ENCODE data around the gene RPE65.
"Not testable (repeated sequence)": the region's sequence is repeated elsewhere in the genome, so short reads cannot be mapped to it uniquely, and the experiment has no call there.

The RPE65 gene

DNA sequence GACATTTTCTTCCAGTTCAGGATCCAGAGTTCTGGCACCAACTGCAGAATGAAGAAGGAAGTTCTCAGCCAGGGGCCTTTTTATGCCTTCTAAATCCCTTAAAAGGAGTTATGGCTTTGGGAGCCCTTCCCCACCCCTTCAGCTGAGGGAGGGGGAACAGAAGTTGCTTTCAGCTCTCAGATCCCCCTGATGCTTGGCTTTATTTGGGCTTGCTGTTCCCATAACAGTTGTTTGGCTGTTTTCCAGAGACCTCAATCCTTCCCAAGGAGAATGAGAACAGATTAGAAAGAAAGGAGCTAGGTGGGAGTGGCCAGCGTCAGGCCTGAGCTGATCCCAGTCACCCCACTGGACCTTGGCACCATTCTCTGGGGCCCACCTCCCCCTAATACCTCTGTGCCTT lies at the start of gene RPE65:
TSS of gene RPE65 (minus strand) at position 54 of the 400 bp plus-strand sequence. CDS start at position 5, 49 bp downstream.
- DNase-seq: no peak

DNA sequence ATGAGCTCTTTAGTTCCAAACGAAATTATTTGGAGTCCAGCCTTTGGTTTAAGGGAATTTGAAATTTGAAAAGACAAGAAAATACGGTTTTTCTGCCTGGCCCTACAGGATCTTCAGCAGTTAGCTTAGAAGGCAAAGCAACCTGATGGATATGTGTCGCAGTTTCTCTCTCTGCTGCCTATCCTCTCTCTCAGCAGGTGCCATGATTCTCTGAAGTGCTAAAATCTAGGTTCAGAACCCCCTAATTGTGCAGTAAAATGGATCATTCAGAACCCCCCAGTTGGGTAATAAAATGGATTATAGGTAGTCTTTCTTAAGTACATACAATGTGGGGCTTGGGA lies 47.6 kb upstream of the RPE65 start:
- no peak for DNase-seq

DNA sequence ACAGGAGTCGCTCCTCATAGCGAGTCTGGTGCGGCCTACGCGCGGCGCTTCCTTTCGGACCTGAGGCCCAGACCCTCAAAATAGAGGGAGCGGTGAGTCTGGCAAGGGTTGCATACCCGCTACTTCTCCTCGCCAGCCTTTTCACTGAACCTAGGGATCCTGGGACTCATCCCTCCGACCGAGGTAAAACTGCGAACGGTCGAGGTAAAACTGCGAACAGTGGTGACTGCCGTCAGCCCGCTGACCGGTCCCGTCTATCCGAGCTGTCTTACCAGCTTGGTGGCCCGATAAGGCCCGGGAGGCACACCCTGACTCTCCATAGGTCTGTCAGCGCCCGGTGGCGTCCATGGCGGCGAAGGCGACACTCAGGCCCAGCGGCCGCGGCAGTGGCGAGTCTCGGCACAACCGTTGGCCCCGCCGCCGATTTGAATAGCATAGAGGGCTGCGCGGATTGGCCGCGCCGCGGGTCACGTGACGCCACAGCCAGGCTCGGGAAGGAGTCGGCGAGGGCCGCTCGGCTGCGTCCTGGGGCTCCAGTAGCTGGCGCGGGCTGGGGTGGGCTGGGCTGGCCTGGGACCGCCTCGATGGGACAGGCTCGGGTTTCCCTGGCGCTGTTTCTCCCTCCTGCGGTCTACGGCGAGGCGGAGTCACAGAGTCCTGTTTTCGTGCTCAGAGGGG lies 47.1 kb upstream of the RPE65 start, which contains the start of gene DEPDC1:
TSS of gene DEPDC1 (minus strand) at position 403 of the 678 bp plus-strand sequence. CDS start at position 320, 83 bp downstream.
- DNase-seq: peak; percentile 99

DNA sequence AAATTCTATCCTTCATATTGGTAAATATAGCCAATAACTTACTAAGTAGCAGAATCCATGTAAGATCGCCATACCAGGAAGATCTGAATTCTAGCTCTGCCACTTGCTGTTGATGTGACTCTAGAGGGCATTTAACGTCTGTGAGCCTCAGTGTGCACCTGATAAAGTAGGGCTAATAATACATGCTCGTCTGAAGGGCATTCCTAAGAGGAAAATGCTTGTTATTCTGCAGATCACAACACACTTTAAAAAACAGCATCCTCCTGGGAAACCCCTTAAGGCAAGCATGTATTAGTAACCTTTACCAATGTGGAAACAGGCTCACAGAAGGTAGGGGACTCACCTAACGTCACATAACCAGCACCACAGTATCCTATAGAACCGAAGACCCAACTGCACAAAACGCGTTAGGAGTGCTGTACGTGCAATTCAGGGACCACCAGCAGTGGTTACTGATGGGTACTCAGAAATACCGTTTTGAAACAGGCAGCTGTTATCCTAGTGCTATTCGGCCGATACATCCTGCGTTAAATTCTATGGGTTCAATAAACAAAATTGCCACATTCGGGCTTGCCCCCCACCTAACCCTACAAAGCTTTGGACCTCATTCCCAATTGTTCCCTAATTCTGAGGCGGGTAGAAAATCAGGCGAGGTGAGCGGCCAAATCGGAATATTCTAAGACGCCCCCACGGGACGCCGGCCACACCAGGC lies 46.4 kb upstream of the RPE65 start:
- no peak for DNase-seq

DNA sequence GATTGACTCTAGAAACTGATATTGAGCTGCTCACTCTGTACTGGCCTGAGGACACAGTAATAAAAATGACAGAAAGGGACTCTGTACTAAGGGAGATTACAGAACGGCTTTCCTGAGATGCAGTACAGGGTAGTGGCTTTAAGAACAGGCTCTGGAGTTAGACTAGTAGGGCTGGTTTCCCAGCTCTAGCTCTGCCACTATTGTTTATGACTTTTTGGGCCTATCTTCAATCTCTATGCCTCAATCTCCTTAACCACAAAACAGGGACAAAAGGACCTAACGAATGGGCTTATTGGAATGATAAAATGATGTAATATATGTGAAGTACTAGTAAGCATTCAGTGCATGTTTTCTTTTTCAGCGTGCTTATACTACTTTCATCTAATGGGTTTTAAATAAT lies 45.8 kb upstream of the RPE65 start:
- DNase-seq: no peak

DNA sequence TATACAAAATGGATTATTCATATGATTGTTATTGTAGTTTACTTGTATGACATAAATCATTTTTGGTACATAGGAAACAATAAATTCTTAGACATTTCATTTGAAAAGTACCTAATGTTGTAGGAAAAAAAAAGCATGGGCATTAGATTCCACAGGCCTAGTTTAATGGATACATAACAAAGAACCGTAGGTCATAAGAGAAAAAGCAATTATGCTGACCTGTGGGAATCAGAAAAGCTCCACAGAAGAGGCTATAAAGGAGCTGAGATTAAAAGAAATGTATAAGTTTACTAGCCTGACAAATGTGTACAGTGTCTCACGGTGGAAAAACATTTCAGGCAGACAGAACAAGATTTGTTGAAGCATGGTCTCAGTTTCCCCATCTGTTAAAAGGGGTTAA lies 43.4 kb upstream of the RPE65 start:
- no peak for DNase-seq

DNA sequence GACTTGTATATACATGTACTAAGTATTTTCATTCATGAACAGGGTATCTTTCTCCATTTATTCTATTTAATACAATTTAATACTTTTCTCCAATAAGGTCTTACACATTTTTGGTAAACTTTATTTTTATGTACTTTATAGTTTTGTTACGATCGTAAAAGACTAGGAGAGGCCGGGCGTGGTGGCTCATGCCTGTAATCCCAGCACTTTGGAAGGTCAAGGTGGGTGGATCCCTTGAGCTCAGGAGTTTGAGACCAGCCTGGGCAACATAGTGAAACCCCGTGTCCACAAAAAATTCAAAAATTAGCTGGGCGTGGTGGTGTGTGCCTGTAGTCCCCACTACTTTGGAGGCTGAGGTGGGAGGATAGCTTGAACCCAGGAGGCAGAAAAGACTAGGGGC lies 42.5 kb upstream of the RPE65 start:
- not testable (repeated sequence) for DNase-seq

DNA sequence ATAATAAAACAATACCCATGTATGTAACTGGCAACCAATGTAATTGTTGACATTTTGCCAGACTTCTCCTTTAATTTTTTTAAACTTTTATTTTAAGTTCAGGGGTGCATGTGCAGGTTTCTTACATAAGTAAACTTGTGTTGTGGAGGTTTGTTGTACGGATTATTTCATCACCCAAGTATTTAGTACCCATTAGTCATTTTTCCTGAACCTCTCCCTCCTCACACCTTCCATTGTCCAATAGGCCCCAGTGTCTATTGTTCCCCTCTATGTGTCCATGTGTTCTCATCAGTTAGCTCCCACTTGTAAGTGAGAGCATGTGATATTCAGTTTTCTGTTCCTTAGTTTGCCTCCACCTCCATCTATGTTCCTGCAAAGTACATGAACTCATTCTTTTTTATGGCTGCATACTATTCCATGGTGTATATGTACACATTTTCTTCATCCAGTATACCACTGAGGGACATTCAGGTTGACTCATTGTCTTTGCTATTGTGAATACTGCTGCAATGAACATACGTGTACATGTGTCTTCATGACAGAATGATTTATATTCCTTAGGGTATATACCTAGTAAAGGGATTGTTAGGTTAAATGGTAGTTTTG lies 40.4 kb upstream of the RPE65 start:
- DNase-seq: no peak

DNA sequence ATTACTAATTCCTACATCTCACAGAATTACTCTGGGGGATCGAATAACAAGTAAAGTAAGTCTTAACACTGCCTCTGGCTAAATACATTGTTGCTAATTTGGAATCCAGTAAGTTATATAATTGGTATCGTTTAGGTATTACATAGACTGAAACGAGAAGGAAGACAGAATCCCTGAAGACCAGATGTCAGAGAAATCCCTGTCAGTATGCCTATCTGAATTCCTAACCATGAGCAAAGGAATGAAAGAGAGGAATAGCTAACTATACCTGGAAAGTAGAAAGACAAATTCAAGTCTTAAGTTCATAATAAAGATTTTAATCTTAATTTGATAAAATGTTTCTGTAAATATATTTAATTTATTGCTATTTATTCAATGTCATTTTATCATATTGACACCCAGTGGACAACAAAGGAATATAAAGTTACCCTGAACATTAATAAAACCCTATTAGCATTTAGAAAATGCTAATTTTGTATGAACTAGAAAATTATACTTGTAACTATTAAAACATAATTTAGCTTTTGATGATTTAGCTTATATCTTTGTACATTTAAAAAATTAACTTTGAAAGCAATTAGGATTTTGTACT lies 35.8 kb upstream of the RPE65 start:
- no peak for DNase-seq

DNA sequence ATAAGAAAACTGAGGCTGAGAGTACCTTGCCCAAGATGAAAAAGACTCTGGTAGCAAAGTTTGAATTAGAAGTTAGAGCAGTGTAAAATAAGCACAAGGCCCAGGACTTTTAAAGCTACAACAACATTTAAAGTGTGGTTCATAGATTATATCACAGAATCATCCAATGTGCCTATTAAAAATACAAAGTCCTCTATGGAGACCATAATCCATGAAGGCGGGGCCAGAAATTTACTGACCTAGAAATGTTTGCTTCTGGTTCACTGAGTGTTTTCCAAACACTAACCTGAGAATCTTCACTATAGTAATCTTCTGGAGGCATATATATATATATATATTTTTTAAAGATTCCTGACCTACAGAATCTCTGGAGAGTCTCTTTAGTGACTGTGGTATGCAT lies 34.9 kb upstream of the RPE65 start:
- no peak for DNase-seq

DNA sequence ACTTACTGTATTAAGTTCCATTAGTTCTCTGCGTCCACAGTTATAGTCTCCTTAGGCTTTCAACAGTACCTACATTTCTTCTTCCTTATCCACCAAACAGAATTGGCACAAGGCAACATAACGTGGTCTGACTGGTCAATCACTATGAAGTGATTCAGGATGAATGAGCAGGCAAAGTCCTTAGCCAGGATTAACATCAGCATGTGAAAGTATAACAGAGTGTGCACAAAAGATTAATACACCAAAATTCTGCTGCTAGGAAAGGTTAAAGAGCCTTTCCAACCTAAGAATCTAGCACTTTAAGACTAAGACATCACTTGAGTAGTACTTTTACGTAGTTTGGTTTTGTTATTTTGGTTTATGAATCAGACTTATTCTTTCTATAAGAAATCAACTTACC lies 31.3 kb upstream of the RPE65 start:
- no peak for DNase-seq

DNA sequence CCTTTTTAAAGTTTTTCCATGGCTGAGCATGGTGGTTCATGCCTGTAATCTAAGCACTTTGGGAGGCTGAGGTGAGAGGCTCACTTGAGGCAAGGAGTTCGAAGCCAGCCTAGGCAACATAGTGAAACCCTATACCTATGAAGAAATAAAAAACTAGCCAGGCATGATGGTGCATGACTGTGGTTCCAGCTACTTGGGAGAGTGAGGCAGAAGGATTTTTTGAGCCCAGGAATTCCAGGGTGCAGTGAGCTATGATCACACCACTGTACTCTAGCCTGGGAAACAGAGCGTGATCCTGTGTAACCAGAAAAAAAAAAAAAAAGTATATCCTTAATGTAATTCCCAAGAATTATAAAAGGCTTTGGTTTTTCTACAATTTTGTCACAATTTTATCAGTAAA lies 29.7 kb upstream of the RPE65 start:
- no peak for DNase-seq

DNA sequence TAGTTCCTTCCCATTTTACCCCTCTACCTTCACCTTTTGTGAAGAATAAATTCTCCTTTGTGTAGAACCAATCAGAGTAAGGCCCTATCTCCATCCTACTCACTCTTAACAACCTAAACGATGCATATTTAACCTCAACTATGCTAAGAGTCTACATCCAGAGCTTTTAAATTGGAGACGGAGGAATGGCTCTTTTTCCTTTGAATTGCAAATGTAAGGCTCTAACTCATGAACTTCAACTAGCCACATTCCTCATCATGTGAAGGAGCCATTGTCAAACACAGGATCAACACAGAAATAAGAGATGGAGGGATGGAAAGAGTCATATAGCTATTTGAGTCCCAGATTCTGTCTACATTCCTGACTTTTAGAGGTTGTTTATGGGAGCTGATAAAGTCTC lies 28.9 kb upstream of the RPE65 start:
- no peak for DNase-seq

DNA sequence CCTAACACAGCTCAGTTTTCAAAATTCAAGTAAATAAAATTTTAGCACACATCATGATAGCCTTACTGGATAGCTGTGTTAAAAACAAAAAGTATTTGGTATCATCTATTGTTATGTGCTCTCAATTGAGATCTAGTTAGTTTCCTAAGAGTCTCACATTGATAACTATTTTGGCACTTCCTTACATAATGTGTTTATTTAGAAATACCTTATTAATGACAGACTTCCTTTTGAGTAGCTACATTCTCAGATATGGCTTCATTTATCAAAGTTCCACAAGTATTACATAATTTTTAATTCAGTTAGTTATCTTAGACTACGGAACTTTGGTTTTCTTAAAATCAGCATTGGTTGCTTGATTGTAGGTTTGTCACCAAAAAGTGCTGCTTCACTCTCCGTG lies 26.9 kb upstream of the RPE65 start:
- not testable (repeated sequence) for DNase-seq

DNA sequence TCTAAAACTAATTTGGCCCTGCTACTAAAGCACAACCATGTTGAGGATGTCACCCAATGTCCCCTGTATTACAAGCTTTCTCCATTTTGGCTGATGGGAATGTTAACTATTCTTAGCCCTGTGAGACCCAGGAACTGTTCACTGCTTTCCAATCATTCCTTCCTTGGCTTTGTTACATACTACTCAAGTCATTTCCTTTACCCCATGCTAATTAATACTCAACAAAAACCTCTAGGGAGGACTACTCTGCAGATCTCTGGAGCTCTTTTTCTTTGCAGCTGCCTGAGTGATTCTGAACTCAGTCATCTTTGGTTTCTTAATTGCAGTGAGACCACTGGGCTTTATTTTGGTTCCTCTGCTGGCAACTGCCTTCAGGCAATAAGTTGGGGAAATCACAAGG lies 23.3 kb upstream of the RPE65 start:
- DNase-seq: no peak

DNA sequence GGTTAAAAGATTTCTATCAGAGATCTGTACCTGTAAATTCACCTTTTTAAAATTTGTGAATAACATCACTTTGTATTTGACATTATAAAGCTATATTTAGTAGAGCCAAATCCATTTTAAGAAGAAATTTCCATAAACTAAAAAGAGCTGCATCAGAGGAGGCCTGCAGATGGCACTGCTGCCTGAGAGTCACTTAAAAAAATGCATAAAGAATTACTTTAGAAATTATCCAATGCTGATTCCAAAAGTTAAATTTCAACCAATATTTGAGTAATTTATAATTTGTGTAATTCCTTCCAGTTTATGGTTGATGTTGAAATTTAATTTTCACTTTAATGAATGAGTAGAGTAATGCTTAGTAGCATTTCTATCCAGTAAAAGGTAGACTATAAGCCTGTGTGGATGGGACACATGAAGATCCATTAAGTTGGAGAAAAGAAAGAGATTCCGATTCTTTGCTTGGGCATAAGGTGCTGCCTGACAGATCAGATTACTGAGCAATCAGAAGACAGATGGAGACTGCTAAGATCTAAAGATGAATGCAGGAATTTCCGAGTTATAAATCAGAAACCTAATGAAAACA lies 20.7 kb upstream of the RPE65 start:
- DNase-seq: no peak

DNA sequence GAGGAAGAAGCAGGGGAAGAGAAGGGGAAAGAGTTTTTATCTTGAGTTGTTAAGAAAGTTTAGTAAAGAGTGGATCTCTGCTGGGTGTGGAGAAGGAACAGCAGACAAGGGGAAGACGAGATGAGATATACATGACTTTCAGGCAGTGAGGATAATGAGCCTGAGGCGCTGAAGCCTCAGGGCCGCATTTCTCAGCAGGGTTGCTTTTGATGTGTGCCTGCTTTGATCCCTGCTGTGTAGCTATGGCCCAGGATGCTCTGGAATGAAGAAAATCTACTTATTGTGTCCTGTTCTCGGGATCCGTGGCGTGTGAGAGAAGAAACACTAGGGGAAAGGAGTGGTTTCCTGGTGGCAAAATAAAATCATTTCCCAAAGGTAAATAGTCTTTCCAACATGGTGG lies 15.1 kb upstream of the RPE65 start:
- DNase-seq: peak; percentile 82

DNA sequence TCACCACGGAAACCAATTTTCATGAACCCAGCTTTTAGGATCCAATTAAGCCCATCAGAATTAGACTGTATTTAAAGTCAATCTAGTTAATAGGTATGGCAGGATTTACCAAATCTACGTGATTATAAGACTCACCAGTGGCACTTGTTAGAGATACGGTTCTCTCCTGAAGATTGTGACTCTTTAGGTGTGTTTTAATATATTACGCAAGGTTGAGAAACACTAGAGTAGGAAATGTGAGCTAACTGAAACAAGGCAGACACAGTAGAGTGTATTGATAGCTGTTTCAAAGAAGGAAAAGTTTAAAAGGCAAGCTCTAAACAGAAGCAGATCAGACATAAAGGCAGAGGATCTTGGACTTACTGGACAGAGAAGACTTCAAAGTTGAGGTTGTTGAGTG lies 11.2 kb upstream of the RPE65 start:
- no peak for DNase-seq

DNA sequence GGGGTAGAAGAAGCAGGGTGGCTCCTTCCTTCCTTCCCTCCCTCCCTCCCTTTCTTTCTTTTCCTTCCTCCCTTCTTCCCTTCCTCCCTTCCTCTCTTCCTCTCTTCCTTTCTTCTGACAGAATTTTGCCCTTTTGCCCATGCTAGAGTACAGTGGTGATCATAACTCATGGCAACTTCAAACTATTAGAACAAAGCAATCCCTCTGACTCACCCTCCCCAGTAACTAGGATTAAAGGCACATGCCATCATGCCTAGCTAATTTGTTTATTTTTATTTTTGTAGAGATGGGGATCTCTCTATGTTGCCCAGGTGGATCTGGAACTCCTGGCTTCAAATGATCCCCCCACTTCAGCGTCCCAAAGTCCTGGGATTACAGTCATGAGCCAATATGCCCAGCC lies 10.0 kb upstream of the RPE65 start:
- no peak for DNase-seq

DNA sequence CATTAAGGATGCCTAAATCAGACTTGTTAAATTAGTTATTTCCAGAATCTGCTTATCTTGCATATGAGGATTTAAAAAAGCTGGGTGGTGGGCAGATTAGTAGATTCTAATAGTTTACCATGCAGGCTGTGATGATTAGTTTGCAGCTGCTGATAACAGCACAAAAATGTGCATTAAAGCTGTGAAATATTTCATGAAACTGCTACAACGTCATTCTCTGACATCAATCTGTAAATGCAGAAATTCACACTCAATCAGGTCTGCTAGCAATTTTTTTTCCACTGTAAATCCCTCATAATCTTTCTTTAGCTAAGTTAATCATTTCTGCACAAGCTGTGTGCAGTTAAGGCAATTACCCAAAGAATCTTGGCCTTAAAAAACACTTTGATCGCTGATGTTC lies 9.3 kb upstream of the RPE65 start:
- no peak for DNase-seq

DNA sequence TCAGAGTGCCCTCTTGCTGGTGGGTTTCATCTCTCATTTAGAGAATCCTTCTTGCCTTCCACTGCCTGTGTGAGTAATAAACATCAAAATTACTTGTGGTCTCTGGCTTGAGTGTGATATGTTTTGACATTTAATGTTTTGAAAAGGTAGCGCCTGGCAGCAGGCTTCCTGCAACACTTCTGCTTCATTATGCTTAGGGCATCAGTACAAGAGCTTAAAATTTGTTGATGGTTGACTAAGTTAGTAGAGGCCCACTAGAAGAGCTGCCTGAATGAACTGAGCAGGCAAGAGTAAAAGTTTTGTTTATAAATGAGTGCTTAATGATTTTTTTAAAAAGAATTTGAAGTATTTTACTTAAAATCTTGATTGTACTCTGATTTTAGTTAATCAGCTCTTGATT lies 6.4 kb upstream of the RPE65 start:
- no peak for DNase-seq

DNA sequence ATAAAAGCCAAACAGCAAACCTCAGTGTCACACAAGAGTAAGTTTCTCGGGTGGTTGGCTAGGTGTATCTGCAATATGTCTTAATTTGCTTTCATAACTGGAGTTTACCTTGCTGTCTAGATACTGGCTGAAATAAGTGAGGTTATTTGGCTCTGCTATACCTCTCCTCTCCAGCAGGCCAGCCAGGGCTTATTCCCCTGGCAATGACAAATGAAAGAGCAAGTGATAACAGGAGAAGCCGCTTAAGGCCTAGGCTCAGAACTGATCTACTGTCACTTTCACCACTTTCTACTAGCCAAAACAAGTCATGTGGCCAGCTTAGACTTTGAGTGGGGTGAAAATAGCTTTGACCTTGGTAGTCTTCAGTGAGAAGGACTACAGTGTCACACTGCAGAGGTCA lies 4.8 kb upstream of the RPE65 start:
- no peak for DNase-seq

DNA sequence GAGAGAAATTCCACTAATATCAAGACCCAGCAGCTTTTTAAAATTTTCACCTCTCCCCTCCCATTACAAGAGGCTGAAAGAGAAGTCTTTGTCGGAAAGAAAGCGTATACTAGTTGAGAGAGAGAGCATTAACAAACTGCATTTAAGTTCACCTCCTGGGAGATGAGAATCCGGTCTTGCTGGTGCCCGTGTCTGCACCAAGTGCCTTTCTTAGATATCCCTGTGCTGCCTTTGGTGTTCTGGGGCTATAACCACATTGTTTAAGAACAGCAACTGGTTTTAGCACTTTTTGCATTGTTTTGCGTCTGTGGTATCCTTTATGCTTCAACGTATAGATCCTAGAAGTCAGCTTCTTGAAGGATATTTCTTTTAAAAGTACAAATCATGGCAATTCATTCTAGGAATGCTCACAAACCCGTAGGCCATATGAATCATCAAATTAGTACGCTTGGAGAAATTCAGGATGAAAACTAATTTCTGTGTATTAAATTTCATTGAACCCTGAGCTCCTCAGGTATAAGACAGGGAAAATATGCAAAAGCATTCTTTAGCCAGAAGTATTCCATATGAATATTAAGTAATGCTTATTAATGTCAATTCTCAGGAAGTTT lies 3.4 kb upstream of the RPE65 start:
- DNase-seq: no peak

Measured in islet precursor cell (in vitro differentiated cells).